PC-9 (cell line): ENCODE data around the gene AUH. TPM values are rescaled to one million over a fixed set of nuclear protein-coding genes. Genes with fewer than 3 reads are reported as not detected.

Source experiments
- BruUV-seq: library from RNA; stranded (reverse); fragments of 400-500 nt; replicated peaks from 2 replicates; lab custom pipeline; 2021; lab: Mats Ljungman, UMichigan
- CTCF ChIA-PET: fragments of 300-600 bp; sonication (Branson Sonifier 250); formaldehyde crosslinking; loops from one replicate; lab custom pipeline; 2022; ENCODE audit warnings: antibody characterized with exemption; lab: Charles Lee
- POLR2A ChIA-PET: fragments of 300-600 bp; sonication (Branson Sonifier 250); formaldehyde crosslinking; loops from one replicate; lab custom pipeline; 2022; ENCODE audit warnings: antibody characterized with exemption; ENCODE audit not compliant: unreplicated experiment; lab: Charles Lee
- DNase-seq, 2 experiments: peaks; one replicate each; pipeline versions ENCODE4 v3.0.0 to v3.0.0-alpha.2; 2015 to 2022; ENCODE audit warnings: mixed read lengths in 1 of 2
- H2AFZ ChIP-seq: fragments of 200-600 bp; sonication (generic); 2 replicates; pipeline ENCODE4 v1.8.1; 2017; ENCODE audit warnings: antibody characterized with exemption
- H3F3A ChIP-seq: fragments of 200-600 bp; sonication (generic); 2 replicates; pipeline ENCODE4 v1.8.1; 2017; ENCODE audit warnings: antibody characterized with exemption, mild to moderate bottlenecking, low read depth; ENCODE audit not compliant: insufficient read depth
- H3K27ac ChIP-seq: fragments of 200-600 bp; sonication (generic); 2 replicates; pipeline ENCODE4 v1.6.1; 2016; ENCODE audit warnings: mixed run types
- H3K27me3 ChIP-seq: fragments of 200-600 bp; sonication (generic); 2 replicates; pipeline ENCODE4 v1.6.1; 2016; ENCODE audit warnings: low read depth, mixed run types; ENCODE audit not compliant: insufficient read depth
- H3K36me3 ChIP-seq: fragments of 200-600 bp; sonication (generic); 2 replicates; pipeline ENCODE4 v1.6.1; 2016; ENCODE audit warnings: low read depth, mixed run types
- H3K4me1 ChIP-seq: fragments of 200-600 bp; sonication (generic); replicated peaks from 2 replicates; pipeline ENCODE4 v1.6.1; 2016; ENCODE audit warnings: mixed run types; ENCODE audit not compliant: insufficient read depth
- H3K4me2 ChIP-seq: fragments of 200-600 bp; sonication (generic); 2 replicates; pipeline ENCODE4 v1.6.1; 2017; ENCODE audit warnings: mixed run types
- H3K4me3 ChIP-seq: fragments of 200-600 bp; sonication (generic); 2 replicates; pipeline ENCODE4 v1.6.1; 2016; ENCODE audit warnings: mixed run types
- H3K79me2 ChIP-seq: fragments of 200-600 bp; sonication (generic); 2 replicates; pipeline ENCODE4 v1.6.1; 2017; ENCODE audit warnings: low read depth, mixed run types
- H3K9me2 ChIP-seq: fragments of 200-600 bp; sonication (generic); 2 replicates; pipeline ENCODE4 v1.8.1; 2017; ENCODE audit warnings: mild to moderate bottlenecking; ENCODE audit not compliant: insufficient read depth
- H3K9me3 ChIP-seq: fragments of 200-600 bp; sonication (generic); 2 replicates; pipeline ENCODE4 v1.8.1; 2016; ENCODE audit warnings: low read depth; ENCODE audit not compliant: insufficient read depth
- H4K20me1 ChIP-seq: fragments of 200-600 bp; sonication (generic); 2 replicates; pipeline ENCODE4 v1.8.1; 2017; ENCODE audit not compliant: insufficient read depth
- EZH2 ChIP-seq: fragments of 200-600 bp; sonication (generic); IDR thresholded peaks from 2 replicates; pipeline ENCODE4 v1.8.0; 2017; ENCODE audit warnings: antibody characterized with exemption, low read depth
- intact Hi-C: fragments of 100-400 bp; cut with micrococcal nuclease; formaldehyde crosslinking; loops from one replicate; pipeline ENCODE4 v1.10.0; 2022; ENCODE audit not compliant: unreplicated experiment
- total RNA-seq: library from RNA; stranded (reverse); gene quantifications from 2 replicates; pipeline ENCODE4 v1.2.3, GENCODE V29; 2021
- TF ChIP-seq, protein P1 (sequence below): fragments of 200-600 bp; sonication (generic); conservative IDR thresholded peaks from 2 replicates; pipeline ENCODE4 v1.6.1; 2017; ENCODE audit warnings: mixed run types, antibody characterized with exemption, mild to moderate bottlenecking, moderate library complexity

Gene AUH
- total RNA-seq, 1 experiment from 2014 or later = 24.9 TPM

DNA sequence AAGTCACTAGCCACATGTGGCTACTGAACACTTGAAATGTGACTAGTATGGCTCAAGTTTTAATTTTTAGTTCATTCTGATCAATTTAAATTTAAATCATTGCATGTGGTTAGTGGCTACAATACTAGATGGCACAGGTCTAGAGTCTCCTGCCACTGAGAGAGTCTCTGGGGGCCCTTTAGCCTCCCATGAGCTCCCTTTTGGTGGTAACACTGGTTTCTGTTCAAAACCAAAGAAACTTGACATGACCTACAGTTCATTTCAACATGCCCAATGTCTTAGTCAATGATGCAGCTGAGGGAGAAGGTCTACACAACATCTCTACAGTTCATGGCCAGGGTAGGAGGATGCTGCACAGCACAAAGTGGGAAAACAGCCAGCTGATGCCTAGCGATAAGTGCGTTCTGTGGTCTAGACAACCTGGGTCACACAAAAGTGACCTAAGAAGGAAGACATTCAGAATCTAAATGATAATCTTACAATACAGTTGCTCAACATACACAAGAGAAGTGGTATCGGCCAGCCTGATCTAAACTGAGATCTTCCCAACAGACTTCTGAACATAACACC is 121.0 kb downstream of the AUH start:
- intact Hi-C loops = no loop called here
- H3K36me3 ChIP-seq = no peaks in the 10 kb centered on the region
- no peaks in the 10 kb centered on the region for H3K27me3 ChIP-seq
- H4K20me1 ChIP-seq = no peaks in the 10 kb centered on the region
- H2AFZ ChIP-seq = no peak overlapping the region
- H3K79me2 ChIP-seq = no peaks in the 10 kb centered on the region
- no peaks in the 10 kb centered on the region; the same call in 1 of the 2 replicates for H3F3A ChIP-seq
- H3K9me3 ChIP-seq = no peaks in the 10 kb centered on the region
- ChIA-PET POLR2A (no interaction called here), CTCF (no interaction called here)
- H3K27ac ChIP-seq = no peak overlapping the region
- TF ChIP-seq, protein P1, sequence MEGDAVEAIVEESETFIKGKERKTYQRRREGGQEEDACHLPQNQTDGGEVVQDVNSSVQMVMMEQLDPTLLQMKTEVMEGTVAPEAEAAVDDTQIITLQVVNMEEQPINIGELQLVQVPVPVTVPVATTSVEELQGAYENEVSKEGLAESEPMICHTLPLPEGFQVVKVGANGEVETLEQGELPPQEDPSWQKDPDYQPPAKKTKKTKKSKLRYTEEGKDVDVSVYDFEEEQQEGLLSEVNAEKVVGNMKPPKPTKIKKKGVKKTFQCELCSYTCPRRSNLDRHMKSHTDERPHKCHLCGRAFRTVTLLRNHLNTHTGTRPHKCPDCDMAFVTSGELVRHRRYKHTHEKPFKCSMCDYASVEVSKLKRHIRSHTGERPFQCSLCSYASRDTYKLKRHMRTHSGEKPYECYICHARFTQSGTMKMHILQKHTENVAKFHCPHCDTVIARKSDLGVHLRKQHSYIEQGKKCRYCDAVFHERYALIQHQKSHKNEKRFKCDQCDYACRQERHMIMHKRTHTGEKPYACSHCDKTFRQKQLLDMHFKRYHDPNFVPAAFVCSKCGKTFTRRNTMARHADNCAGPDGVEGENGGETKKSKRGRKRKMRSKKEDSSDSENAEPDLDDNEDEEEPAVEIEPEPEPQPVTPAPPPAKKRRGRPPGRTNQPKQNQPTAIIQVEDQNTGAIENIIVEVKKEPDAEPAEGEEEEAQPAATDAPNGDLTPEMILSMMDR = no peak
- TF ChIP-seq EZH2 = no peak
- no peak for DNase-seq
- H3K9me2 ChIP-seq = no peaks in the 10 kb centered on the region
- H3K4me1 ChIP-seq = peaks cover 4% of the 10 kb centered on the region
- H3K4me3 ChIP-seq = no peak overlapping the region
- BruUV-seq = no TSS peak
- H3K4me2 ChIP-seq = no peak overlapping the region

DNA sequence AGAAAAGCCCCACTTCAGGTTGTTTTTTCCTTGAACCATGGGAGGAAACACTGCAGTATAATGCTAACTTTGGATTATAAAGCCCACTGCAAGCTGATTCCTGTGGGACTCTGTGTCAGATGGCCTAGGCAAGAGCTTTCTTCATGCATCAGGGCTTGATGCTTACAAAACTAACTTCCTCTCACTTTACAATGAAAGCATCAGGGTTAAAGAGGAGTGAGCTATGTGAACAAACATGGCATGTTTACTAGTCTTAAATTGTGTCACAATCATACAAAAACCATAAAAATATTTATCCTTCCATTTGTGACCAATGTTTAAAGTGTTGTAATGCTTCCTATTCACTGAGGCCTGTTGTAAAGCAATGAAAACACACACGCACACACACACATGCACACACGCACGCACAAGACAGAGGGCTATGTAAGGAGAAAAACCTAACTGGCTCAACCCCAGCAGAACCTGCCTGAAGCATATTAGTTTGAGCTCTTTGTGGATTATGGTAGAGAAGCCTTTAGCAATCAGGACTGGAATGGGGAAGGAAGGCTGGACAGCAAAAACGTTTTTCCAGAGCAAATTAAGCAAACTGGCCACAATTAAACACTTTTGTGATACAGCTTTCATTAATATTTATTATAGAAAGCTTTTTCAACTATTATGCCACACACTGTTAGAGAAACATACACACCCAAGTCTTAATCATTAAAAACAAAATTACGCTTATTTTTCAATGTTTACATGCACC is 122.2 kb downstream of the AUH start:
- no peak for DNase-seq
- POLR2A ChIA-PET = no interaction called here
- intact Hi-C loops = no loop called here

DNA sequence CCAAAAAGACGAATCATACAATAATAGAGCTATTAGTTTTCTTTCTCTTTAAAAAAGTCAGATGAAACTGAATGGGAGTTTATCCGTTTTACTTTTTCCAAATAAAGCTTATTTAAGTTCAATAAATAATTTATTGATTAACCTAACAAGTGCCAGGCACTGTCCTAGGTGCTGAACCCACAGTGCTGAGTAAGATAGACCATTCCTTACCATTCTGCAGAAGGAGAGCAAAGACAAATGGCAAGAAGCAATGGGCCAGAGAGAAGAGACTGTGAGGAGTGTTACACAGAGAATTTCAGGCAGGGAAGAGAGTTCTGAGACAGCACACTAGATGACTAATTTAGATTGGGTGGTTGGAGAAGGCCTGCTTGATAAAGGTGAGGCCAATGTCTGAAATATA is 127.2 kb downstream of the AUH start:
- Histone ChIP-seq H4K20me1 (no peaks in the 10 kb centered on the region), H3F3A (no peaks in the 10 kb centered on the region), H3K9me2 (no peaks in the 10 kb centered on the region), H3K27me3 (no peaks in the 10 kb centered on the region), H3K4me2 (no peak overlapping the region), H3K9me3 (no peaks in the 10 kb centered on the region), H3K4me3 (no peak overlapping the region), H2AFZ (no peak overlapping the region), H3K27ac (no peak overlapping the region), H3K79me2 (no peaks in the 10 kb centered on the region), H3K4me1 (no peaks in the 10 kb centered on the region), H3K36me3 (no peaks in the 10 kb centered on the region)
- CTCF ChIA-PET = no interaction called here
- DNase-seq = no peak
- TF ChIP-seq, protein P1 = no peak
- no peak for TF ChIP-seq EZH2
- intact Hi-C loops = no loop called here
- POLR2A ChIA-PET = no interaction called here
- no TSS peak for BruUV-seq

More for the DNA sequence above, 122.2 kb downstream of the AUH start:
- Histone ChIP-seq H3F3A (no peaks in the 10 kb centered on the region), H3K4me3 (no peak overlapping the region), H4K20me1 (no peaks in the 10 kb centered on the region), H3K4me1 (no peaks in the 10 kb centered on the region), H3K36me3 (no peaks in the 10 kb centered on the region), H3K4me2 (no peak overlapping the region), H2AFZ (no peak overlapping the region), H3K27ac (no peak overlapping the region), H3K79me2 (no peaks in the 10 kb centered on the region), H3K27me3 (no peaks in the 10 kb centered on the region), H3K9me3 (no peaks in the 10 kb centered on the region), H3K9me2 (no peaks in the 10 kb centered on the region)
- BruUV-seq = no TSS peak
- TF ChIP-seq EZH2 = no peak
- TF ChIP-seq, protein P1 = no peak
- CTCF ChIA-PET = no interaction called here
